Smooth muscle cell (in vitro differentiated cells): ENCODE results near the gene ERI2. TPM values are rescaled to one million over a fixed set of nuclear protein-coding genes. Genes with fewer than 3 reads are reported as not detected.

Experiments used
- polyA plus RNA-seq: library from polyadenylated mRNA; unstranded; fragments of >200 nt; fragmentation: Nextera tagmentation; extraction: Ambion mirVana; gene quantifications from 2 replicates; pipeline ENCODE4 v1.2.1, GENCODE V29; 2016
- small RNA-seq: library from RNA; depleted of rRNA; stranded (forward); fragments of <200 nt; gene quantifications from one replicate; pipeline ENCODE3, GENCODE V24; 2014
- total RNA-seq: library from RNA; depleted of rRNA; stranded (reverse); fragments of >200 nt; gene quantifications from 2 replicates; pipeline ENCODE4 v1.2.3, GENCODE V29; 2014

ERI2 gene
- total and polyA plus RNA-seq, 2 experiments from 2014 or later, result 7.6 to 12.9 TPM

Small RNAs within 50 kb of the gene (small RNA-seq; reads per million reads assigned to genes)
- gene RF00618, result not detected
- gene RNU6-944P, result 0.08 reads per million

Other genes with a start within 250 kb of the ERI2 start
- not detected in 2 replicates for gene ACSM2B, start 230.1 kb downstream of the ERI2 start, total RNA-seq
- gene ACSM2B, start 230.1 kb downstream of the ERI2 start, polyA plus RNA-seq, result not detected in 2 replicates
- gene ACSM1, start 108.8 kb downstream of the ERI2 start, total RNA-seq, result 0.13 TPM in 1 of 2 replicates, not detected in the other
- not detected in 2 replicates for gene ACSM1, start 108.8 kb downstream of the ERI2 start, polyA plus RNA-seq
- 60.3 and 62.5 TPM in 2 replicates for gene THUMPD1, start 64.7 kb downstream of the ERI2 start, total RNA-seq
- 20.3 and 30.8 TPM in 2 replicates for gene THUMPD1, start 64.7 kb downstream of the ERI2 start, polyA plus RNA-seq
- gene ACSM3, start 42.5 kb downstream of the ERI2 start, total RNA-seq, result 1.3 and 4.3 TPM in 2 replicates
- gene ACSM3, start 42.5 kb downstream of the ERI2 start, polyA plus RNA-seq, result 0.97 and 2.3 TPM in 2 replicates
- 1.9 and 8.6 TPM in 2 replicates for gene REXO5, start 55 bp upstream of the ERI2 start, total RNA-seq
- gene REXO5, start 55 bp upstream of the ERI2 start, polyA plus RNA-seq, result 3.2 and 4.6 TPM in 2 replicates
- gene DCUN1D3, start 93.9 kb upstream of the ERI2 start, total RNA-seq, result 36.3 and 37.8 TPM in 2 replicates
- gene DCUN1D3, start 93.9 kb upstream of the ERI2 start, polyA plus RNA-seq, result 12.6 and 13.5 TPM in 2 replicates
- 10.2 and 18.6 TPM in 2 replicates for gene LYRM1, start 94.3 kb upstream of the ERI2 start, total RNA-seq
- gene LYRM1, start 94.3 kb upstream of the ERI2 start, polyA plus RNA-seq, result 11.7 and 15.3 TPM in 2 replicates